Renal cortical epithelial cell (primary cell): ENCODE data around the gene SAFB2. TPM values are rescaled to one million over a fixed set of nuclear protein-coding genes. Genes with fewer than 3 reads are reported as not detected.
A peak's percentile ranks its signal among the peaks of the same experiment; 100 is the strongest.

ENCODE experiments used
- DNase-seq: peaks from one replicate; pipeline ENCODE4 v3.0.0-alpha.2; 2011; ENCODE audit warnings: low read depth
- total RNA-seq: library from RNA; depleted of rRNA; stranded (reverse); fragments of >200 nt; gene quantifications from 2 replicates; pipeline ENCODE4 v1.2.3, GENCODE V29; 2014

Gene SAFB2
- total RNA-seq, 1 donor from 2014 or later = 57.2 TPM

- no peak for DNase-seq
Observed at GRCh38 chr19:5579697-5580096, 42.9 kb downstream of the SAFB2 start.

- no peak for DNase-seq
Observed at GRCh38 chr19:5579286-5579685, 43.3 kb downstream of the SAFB2 start.

GRCh38 chr19:5578097-5578846 lies 44.3 kb downstream of the SAFB2 start:
- DNase-seq = no peak

- DNase-seq = no peak
Observed at GRCh38 chr19:5575590-5575989, 47.0 kb downstream of the SAFB2 start.

- no peak for DNase-seq
Observed at GRCh38 chr19:5572556-5573286, 49.9 kb downstream of the SAFB2 start.

GRCh38 chr19:5571777-5572176 lies 50.8 kb downstream of the SAFB2 start:
- no peak for DNase-seq

GRCh38 chr19:5567970-5568407 lies 54.6 kb downstream of the SAFB2 start:
- DNase-seq = no peak

- DNase-seq = no peak
Observed at GRCh38 chr19:5567360-5567969, 55.1 kb downstream of the SAFB2 start, which contains the start of gene TINCR. Gene TINCR (minus strand): TSS chr19:5567953.

- DNase-seq = no peak
Observed at GRCh38 chr19:5564930-5565329, 57.6 kb downstream of the SAFB2 start.

- peak; percentile 47 for DNase-seq
Observed at GRCh38 chr19:5563935-5564612, 58.5 kb downstream of the SAFB2 start.

GRCh38 chr19:5563008-5563431 lies 59.6 kb downstream of the SAFB2 start:
- no peak for DNase-seq

- DNase-seq = no peak
Observed at GRCh38 chr19:5562280-5562679, 60.3 kb downstream of the SAFB2 start.

- DNase-seq = no peak
Observed at GRCh38 chr19:5561559-5561958, 61.0 kb downstream of the SAFB2 start.

- no peak for DNase-seq
Observed at GRCh38 chr19:5560156-5560555, 62.4 kb downstream of the SAFB2 start.

GRCh38 chr19:5559804-5560133 lies 62.8 kb downstream of the SAFB2 start:
- no peak for DNase-seq

GRCh38 chr19:5558101-5558621 lies 64.4 kb downstream of the SAFB2 start:
- no peak for DNase-seq

GRCh38 chr19:5557691-5558090 lies 64.9 kb downstream of the SAFB2 start:
- no peak for DNase-seq

- no peak for DNase-seq
Observed at GRCh38 chr19:5554828-5555227, 67.7 kb downstream of the SAFB2 start.

GRCh38 chr19:5553892-5554291 lies 68.7 kb downstream of the SAFB2 start:
- no peak for DNase-seq

GRCh38 chr19:5547881-5548280 lies 74.7 kb downstream of the SAFB2 start:
- peak; percentile 41 for DNase-seq

- no peak for DNase-seq
Observed at GRCh38 chr19:5545984-5546383, 76.6 kb downstream of the SAFB2 start.

- DNase-seq = no peak
Observed at GRCh38 chr19:5545051-5545450, 77.5 kb downstream of the SAFB2 start.
